D721Med (cell line): ENCODE data around the gene OVCA2.

Experiments used
- DNase-seq: peaks from one replicate; pipeline ENCODE4 v3.0.0; 2011; ENCODE audit warnings: low spot score; ENCODE audit not compliant: insufficient read length
- FAIRE-seq: peaks from 2 replicates; lab custom pipeline; 2011; peaks lifted over from hg19 to GRCh38; lab: Jason Lieb, UNC
- CTCF ChIP-seq: IDR thresholded peaks from 2 replicates; pipeline ENCODE4 v1.5.1; 2012; ENCODE audit warnings: mild to moderate bottlenecking, control low read depth; ENCODE audit not compliant: insufficient read depth; ENCODE audit errors: missing control alignments

OVCA2 gene

GRCh38 chr17:2059547-2060384 is 17.9 kb downstream of the OVCA2 start:
- DNase-seq (no peak), FAIRE-seq (no peak)
- TF ChIP-seq CTCF, result no peak

GRCh38 chr17:2060385-2060658 is 18.5 kb downstream of the OVCA2 start:
- DNase-seq (no peak), FAIRE-seq (no peak)
- no peak for TF ChIP-seq CTCF

- DNase-seq, result no peak
- no peak for FAIRE-seq
- no peak for TF ChIP-seq CTCF
Observed at GRCh38 chr17:2060681-2061440, 19.0 kb downstream of the OVCA2 start.

GRCh38 chr17:2061441-2061958 is 19.7 kb downstream of the OVCA2 start:
- FAIRE-seq (no peak), DNase-seq (no peak)
- no peak for TF ChIP-seq CTCF

- TF ChIP-seq CTCF, result no peak
- DNase-seq (no peak), FAIRE-seq (no peak)
Observed at GRCh38 chr17:2062571-2063183, 20.9 kb downstream of the OVCA2 start.

- no peak for TF ChIP-seq CTCF
- FAIRE-seq (no peak), DNase-seq (no peak)
Observed at GRCh38 chr17:2063261-2064146, 21.7 kb downstream of the OVCA2 start.
